Muscle layer of duodenum (tissue), 2 donors: Measurements from ENCODE around the gene SNAPC2.

Experiments
- H3K27ac ChIP-seq: one replicate; pipeline ENCODE4 v1.7.0; 2013; ENCODE audit warnings: mild to moderate bottlenecking, low read length
- H3K27me3 ChIP-seq: one replicate; pipeline ENCODE4 v1.7.0; 2013; ENCODE audit warnings: low read depth, mild to moderate bottlenecking, control low read depth, low read length
- H3K36me3 ChIP-seq, 2 donors: one replicate each; pipeline ENCODE4 v1.7.0; 2013; ENCODE audit warnings: low read length in 2 of 2, control low read depth in 1 of 2, mild to moderate bottlenecking in 1 of 2; ENCODE audit not compliant: insufficient read depth in 2 of 2, control insufficient read depth in 1 of 2
- H3K4me1 ChIP-seq, 2 donors: one replicate each; pipeline ENCODE4 v1.7.0; 2013; ENCODE audit warnings: low read length in 2 of 2, mild to moderate bottlenecking in 2 of 2, control low read depth in 1 of 2, moderate library complexity in 1 of 2; ENCODE audit not compliant: insufficient read depth in 2 of 2, control insufficient read depth in 1 of 2
- H3K4me3 ChIP-seq, 2 donors: one replicate each; pipeline ENCODE4 v1.7.0; 2013; ENCODE audit warnings: low read length in 2 of 2, low read depth in 1 of 2, mild to moderate bottlenecking in 1 of 2
- H3K9me3 ChIP-seq, 2 donors: one replicate each; pipeline ENCODE4 v1.7.0; 2013; ENCODE audit warnings: low read length in 2 of 2, control low read depth in 1 of 2, mild to moderate bottlenecking in 1 of 2; ENCODE audit not compliant: control insufficient read depth in 1 of 2
- donor health status: healthy.

Gene SNAPC2

GRCh38 chr19:7912144-7912696, 7.9 kb upstream of the SNAPC2 start:
- H3K36me3 ChIP-seq = peaks cover 3 to 42% of the 10 kb centered on the region in 2 donors

GRCh38 chr19:7912697-7913564, 7.2 kb upstream of the SNAPC2 start:
- peaks cover 3 to 42% of the 10 kb centered on the region in 2 donors for H3K36me3 ChIP-seq
- H3K4me1 ChIP-seq = peaks cover 0 to 24% of the 10 kb centered on the region in 2 donors
- H3K4me3 ChIP-seq = no peak overlapping the region
- H3K27ac ChIP-seq = no peak overlapping the region
- peaks cover 19% of the 10 kb centered on the region for H3K27me3 ChIP-seq
- H3K9me3 ChIP-seq = no peaks in the 10 kb centered on the region

More at GRCh38 chr19:7912144-7912696, 7.9 kb upstream of the SNAPC2 start:
- Histone ChIP-seq H3K9me3 (no peaks in the 10 kb centered on the region), H3K27ac (no peak overlapping the region), H3K4me1 (peaks cover 0 to 21% of the 10 kb centered on the region in 2 donors), H3K4me3 (no peak overlapping the region), H3K27me3 (peaks cover 15% of the 10 kb centered on the region)

GRCh38 chr19:7913652-7914051, 6.5 kb upstream of the SNAPC2 start:
- Histone ChIP-seq H3K27me3 (peaks cover 27% of the 10 kb centered on the region), H3K9me3 (no peaks in the 10 kb centered on the region), H3K4me1 (peaks cover 0 to 28% of the 10 kb centered on the region in 2 donors), H3K36me3 (peaks cover 3 to 42% of the 10 kb centered on the region in 2 donors), H3K4me3 (no peak overlapping the region), H3K27ac (no peak overlapping the region)

- H3K4me3 ChIP-seq = no peak overlapping the region
- H3K9me3 ChIP-seq = no peaks in the 10 kb centered on the region
- peaks cover 29% of the 10 kb centered on the region for H3K27me3 ChIP-seq
- H3K27ac ChIP-seq = no peak overlapping the region
- H3K36me3 ChIP-seq = peaks cover 3 to 39% of the 10 kb centered on the region in 2 donors
- H3K4me1 ChIP-seq = peaks cover 0 to 32% of the 10 kb centered on the region in 2 donors
These were observed 6.0 kb upstream of the SNAPC2 start for GRCh38 chr19:7914099-7914498.

GRCh38 chr19:7914598-7915045, 5.5 kb upstream of the SNAPC2 start, which contains the start of gene TGFBR3L:
TGFBR3L (plus strand) TSS chr19:7914830.
- no peak within 1 kb of the TSS for H3K27ac ChIP-seq
- peaks cover 0 to 37% of the 10 kb centered on the region in 2 donors for H3K4me1 ChIP-seq
- no peak within 1 kb of the TSS for H3K4me3 ChIP-seq
- H3K27me3 ChIP-seq = peaks cover 29% of the 10 kb centered on the region
- peaks cover 3 to 34% of the 10 kb centered on the region in 2 donors for H3K36me3 ChIP-seq
- H3K9me3 ChIP-seq = no peaks in the 10 kb centered on the region

GRCh38 chr19:7915250-7916102, 4.7 kb upstream of the SNAPC2 start:
- Histone ChIP-seq H3K27me3 (peaks cover 29% of the 10 kb centered on the region), H3K4me3 (peak overlapping the region in 1 of 2 donors; percentile 51), H3K27ac (no peak overlapping the region), H3K36me3 (peaks cover 3 to 25% of the 10 kb centered on the region in 2 donors), H3K9me3 (no peaks in the 10 kb centered on the region), H3K4me1 (peaks cover 0 to 42% of the 10 kb centered on the region in 2 donors)

GRCh38 chr19:7916103-7916954, 3.8 kb upstream of the SNAPC2 start:
- Histone ChIP-seq H3K4me1 (peaks cover 0 to 44% of the 10 kb centered on the region in 2 donors), H3K27ac (no peak overlapping the region), H3K9me3 (no peaks in the 10 kb centered on the region), H3K27me3 (peaks cover 29% of the 10 kb centered on the region), H3K36me3 (peaks cover 3 to 17% of the 10 kb centered on the region in 2 donors), H3K4me3 (peak overlapping the region in 1 of 2 donors; percentile 51)

- H3K27ac ChIP-seq = no peak overlapping the region
- peak overlapping the region in 1 of 2 donors; percentile 46 for H3K4me3 ChIP-seq
These were observed 3.2 kb upstream of the SNAPC2 start for GRCh38 chr19:7916955-7917266.

GRCh38 chr19:7917267-7918061, 2.7 kb upstream of the SNAPC2 start:
- Histone ChIP-seq H3K4me1 (peaks cover 5 to 56% of the 10 kb centered on the region in 2 donors), H3K4me3 (peak overlapping the region in 1 of 2 donors; percentile 46), H3K27me3 (peaks cover 29% of the 10 kb centered on the region), H3K9me3 (no peaks in the 10 kb centered on the region), H3K36me3 (peaks cover 2 to 14% of the 10 kb centered on the region in 2 donors), H3K27ac (no peak overlapping the region)

More at GRCh38 chr19:7916955-7917266, 3.2 kb upstream of the SNAPC2 start:
- H3K36me3 ChIP-seq = peaks cover 3 to 13% of the 10 kb centered on the region in 2 donors
- H3K27me3 ChIP-seq = peaks cover 29% of the 10 kb centered on the region
- no peaks in the 10 kb centered on the region for H3K9me3 ChIP-seq
- H3K4me1 ChIP-seq = peaks cover 5 to 50% of the 10 kb centered on the region in 2 donors
